Motor neuron (in vitro differentiated cells): ENCODE results near the gene NUTF2. TPM values are rescaled to one million over a fixed set of nuclear protein-coding genes. Genes with fewer than 3 reads are reported as not detected.
A peak's percentile ranks its signal among the peaks of the same experiment; 100 is the strongest.

Experiments used
- ATAC-seq, 8 experiments: fragments of 200-7000 bp; cut with Tn5 transposase; replicated peaks in 6 of 8; 2 replicates each; pipeline ENCODE4 v1.8.0; 2021; ENCODE audit warnings: mild to moderate bottlenecking in 8 of 8, moderate library complexity in 8 of 8
- H3K27ac ChIP-seq, 2 donors: fragments of 250-450 bp; sonication (Bioruptor Pico); 2 replicates each; pipeline ENCODE4 v1.9.0; 2021; ENCODE audit warnings: antibody characterized with exemption in 2 of 2, mild to moderate bottlenecking in 2 of 2, moderate library complexity in 1 of 2
- H3K4me1 ChIP-seq, 2 donors: fragments of 250-450 bp; sonication (Bioruptor Pico); replicated peaks in 1 of 2; 2 replicates each; pipeline ENCODE4 v1.6.1; 2021; ENCODE audit warnings: antibody characterized with exemption in 2 of 2, mild to moderate bottlenecking in 2 of 2, moderate library complexity in 1 of 2
- H3K4me3 ChIP-seq, 5 donors: fragments of 250-450 bp; sonication (Bioruptor Pico); 2 replicates each; pipeline ENCODE4 v1.9.0; 2021; ENCODE audit warnings: antibody characterized with exemption in 5 of 5, mild to moderate bottlenecking in 5 of 5, moderate library complexity in 4 of 5
- WGBS, 10 experiments: fragments of 450-650 bp; shearing (Covaris generic); methylation state at CpG; one replicate each; pipeline ENCODE4 v1.0.0; 2022; 5-methylcytosine and 5-hydroxymethylcytosine counted together
- in situ Hi-C, 9 experiments: fragments of 400-800 bp; cut with MboI; loops; one replicate each; pipeline ENCODE4 v1.15.0; 2021; ENCODE audit warnings: low sequenced_read_pairs in 9 of 9, low pct_unique_long_range_greater_than_20kb in 2 of 9; ENCODE audit not compliant: unreplicated experiment in 9 of 9
- total RNA-seq, 8 experiments: library from RNA; unstranded; fragments of 300-600 nt; gene quantifications; 2 replicates each; pipeline versions ENCODE4 v1.2.3 to v1.2.4, GENCODE V29; 2022

Gene NUTF2
- 100 to 1,000 TPM in 5 of 8 experiments, 10 to 100 TPM in 3; 52.2 to 122 (median 108) TPM for total RNA-seq

DNA sequence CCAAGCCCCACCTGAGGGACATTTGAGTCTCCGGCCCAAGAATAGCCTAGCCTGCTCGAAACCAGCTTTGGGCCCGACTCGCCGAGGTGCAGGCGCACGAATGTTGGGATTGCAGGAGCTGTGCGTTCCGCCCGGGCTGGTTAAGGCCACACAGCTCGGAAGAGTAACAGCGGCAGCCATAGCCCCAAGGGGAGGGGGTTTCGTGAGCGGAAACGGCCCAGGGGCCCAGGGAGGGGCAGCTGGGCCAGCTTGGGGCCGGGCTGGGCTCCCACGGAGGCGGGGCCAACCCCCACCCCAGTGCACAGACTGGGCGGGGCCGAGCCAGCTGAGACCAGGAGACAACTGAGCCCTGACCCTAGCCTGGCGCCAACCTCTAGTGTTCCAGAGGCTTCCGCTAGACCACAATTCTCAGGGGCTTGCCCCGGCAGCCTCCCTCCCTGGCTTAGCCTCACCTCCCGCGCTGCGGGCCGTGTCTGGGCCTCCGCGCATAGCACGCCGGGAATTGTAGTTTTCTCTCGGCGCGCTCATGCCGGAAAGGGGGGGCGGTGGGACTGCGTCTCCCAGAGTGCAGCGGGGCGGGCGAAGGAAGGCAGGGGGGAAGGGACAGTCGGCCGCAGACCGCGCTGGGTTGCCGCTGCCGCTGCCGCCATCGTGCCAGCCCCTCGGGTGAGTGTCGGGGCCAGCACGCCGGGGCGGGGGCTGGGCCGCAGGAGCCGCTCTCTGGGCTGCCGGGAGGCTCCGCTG lies at the start of gene NUTF2:
NUTF2 (plus strand) TSS at position 614 of the 744 bp plus-strand sequence. CDS start 18,198 bp downstream, outside the sequence.
- Histone ChIP-seq H3K27ac (peak within 1 kb of the TSS; percentile 82 to 91), H3K4me3 (peak within 1 kb of the TSS; percentile 58 to 98 (median 67)), H3K4me1 (peaks cover 25 to 28% of the 10 kb centered on the region in 2 donors)
- 0 to 20% (median 2%) methylated on average over 1 to 5 of the region's 57 CpGs; no CpG with 5 or more reads in 6 of the 10 experiments for WGBS, 10 experiments
- peak; percentile 51 to 83 (median 76) for ATAC-seq
- in situ Hi-C loops: no loop called here

DNA sequence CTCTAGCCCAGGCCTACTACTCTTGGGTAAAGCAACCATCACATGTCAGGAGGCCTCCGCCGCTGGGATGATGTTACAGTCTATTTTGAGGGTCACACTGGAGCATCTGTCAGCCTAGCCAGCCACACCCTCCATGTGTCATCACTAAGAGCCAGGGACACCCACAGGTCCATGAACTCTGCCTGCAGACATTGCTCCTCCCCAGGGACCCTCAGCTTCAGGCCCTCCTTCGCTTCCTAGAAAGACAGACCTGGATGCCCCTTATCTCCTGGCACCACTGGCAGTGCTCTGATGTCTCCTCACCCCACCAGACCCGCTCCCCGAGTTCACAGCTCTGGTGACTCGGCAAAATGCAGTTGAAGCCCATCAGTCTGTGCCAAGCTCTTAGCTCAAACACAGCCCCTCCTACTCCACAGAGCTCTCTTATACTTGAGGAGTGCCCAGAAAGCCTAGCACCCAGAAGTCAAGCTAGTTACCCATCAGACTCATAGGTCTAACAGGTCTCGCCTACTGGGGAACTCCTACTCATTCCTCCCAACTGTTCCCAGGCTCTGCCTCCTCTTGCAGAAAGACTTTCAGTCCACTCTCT lies 46.3 kb upstream of the NUTF2 start:
- peak; percentile 43 to 97 (median 96) for ATAC-seq
- in situ Hi-C loops: no loop called here
- peak overlapping the region in 1 of 2 donors; percentile 62 for H3K27ac ChIP-seq
- WGBS, 10 experiments: 60 to 100% (median 93%) methylated on average over 1 to 6 of the region's 7 CpGs
- peaks cover 4 to 6% of the 10 kb centered on the region in 2 donors for H3K4me1 ChIP-seq
- no peak overlapping the region for H3K4me3 ChIP-seq

DNA sequence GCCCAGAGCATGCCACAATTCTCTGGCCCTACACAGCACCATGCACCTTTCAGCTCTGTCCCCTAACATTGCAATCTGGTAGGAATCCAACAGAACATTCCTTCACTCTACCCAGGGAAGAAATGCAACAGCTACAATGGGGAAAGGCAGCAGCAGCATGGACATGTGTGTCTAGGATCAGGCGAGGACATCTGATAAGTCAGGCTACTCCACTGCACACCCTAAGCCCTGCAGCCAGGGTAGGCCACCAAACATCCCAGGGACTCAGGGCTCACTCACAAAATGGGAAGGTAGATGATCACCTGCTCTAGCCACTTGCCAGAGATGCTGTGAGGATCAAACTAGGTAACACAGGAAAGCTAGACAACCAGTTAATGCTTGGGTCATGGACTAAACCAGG lies 45.5 kb upstream of the NUTF2 start:
- Histone ChIP-seq H3K4me3 (no peak overlapping the region), H3K4me1 (peaks cover 4 to 7% of the 10 kb centered on the region in 2 donors), H3K27ac (no peak overlapping the region)
- no peak for ATAC-seq
- WGBS, 10 experiments: 86 to 100% methylated on average over 1 of the region's 1 CpG; no CpG with 5 or more reads in 8 of the 10 experiments
- in situ Hi-C loops: no loop called here

DNA sequence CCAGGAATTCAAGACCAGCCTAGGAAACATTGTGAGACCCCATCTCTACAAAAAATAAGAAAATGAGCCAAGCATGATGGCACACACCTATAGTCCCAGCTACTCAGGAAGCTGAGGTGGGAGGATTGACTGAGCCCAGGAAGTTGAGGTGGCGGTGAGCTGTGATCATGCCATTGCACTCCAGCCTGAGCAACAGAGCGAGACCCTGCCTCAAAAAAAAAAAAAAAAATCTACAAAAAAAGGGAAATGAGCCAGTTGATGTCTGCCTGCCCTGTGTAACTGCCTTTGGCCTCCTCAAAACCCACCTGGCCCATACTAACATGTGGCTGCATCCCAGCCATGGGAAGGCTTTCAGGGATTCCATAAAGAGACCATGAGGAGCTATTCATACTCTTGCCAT lies 44.9 kb upstream of the NUTF2 start:
- in situ Hi-C loops: no loop called here
- no peak for ATAC-seq
- Histone ChIP-seq H3K4me1 (peaks cover 4 to 7% of the 10 kb centered on the region in 2 donors), H3K27ac (no peak overlapping the region), H3K4me3 (no peak overlapping the region)
- 83 to 100% (median 100%) methylated on average over 1 to 2 of the region's 2 CpGs; no CpG with 5 or more reads in 5 of the 10 experiments for WGBS, 10 experiments

DNA sequence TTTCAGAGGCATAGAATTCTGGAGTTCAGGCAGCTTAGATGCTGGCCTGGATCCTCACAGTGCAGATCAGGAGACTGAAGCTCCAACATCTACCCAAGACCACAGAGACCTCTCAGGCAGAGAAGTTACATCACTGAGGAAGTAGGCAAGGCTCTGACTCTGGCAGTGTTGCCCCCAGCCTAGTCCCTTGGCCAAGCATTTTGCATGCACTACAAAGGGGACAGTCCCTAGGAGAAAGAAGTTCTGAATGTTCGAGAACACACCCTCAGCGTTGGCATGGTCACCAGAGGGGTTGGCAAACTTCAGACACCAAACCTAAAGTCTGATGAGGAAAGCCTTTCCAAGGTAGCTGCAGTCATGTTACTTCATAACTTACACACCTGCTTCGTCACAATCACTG lies 42.8 kb upstream of the NUTF2 start:
- Histone ChIP-seq H3K4me3 (no peak overlapping the region), H3K27ac (no peak overlapping the region), H3K4me1 (peaks cover 7% of the 10 kb centered on the region in 2 donors)
- in situ Hi-C loops: no loop called here
- ATAC-seq: no peak
- 50 to 100% (median 85%) methylated on average over 1 to 3 of the region's 3 CpGs; no CpG with 5 or more reads in 7 of the 10 experiments for WGBS, 10 experiments

DNA sequence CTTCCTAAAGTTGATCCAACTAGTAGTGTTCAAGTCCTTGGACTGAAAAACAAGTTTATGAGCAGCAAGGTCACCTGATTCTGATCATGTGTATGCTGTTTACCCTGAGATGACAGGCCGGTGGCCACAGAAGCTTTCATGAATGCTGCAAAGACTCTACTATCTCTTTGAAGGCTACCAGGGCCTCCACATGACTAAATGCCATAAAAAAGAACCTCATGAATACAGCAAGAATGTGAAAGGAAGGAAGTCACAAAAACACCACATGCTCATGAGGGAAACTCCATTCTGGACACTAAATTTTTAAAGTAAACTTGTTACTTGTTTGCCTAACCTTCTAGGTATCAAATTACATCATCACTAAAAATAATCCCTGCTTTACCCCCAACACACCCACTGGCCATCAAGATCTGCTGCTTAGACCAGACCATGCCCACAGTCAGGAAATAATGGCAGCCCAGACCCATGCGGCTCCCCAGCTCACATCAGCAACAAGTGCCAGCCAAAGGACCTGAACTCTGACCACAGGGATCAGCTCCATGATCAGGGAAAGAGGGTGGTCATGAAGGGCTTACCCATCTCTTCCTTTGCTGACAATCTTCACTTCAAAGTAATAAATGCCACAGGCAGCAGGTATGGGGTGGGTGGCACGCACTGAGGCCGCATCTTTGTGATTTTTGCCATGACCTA lies 41.7 kb upstream of the NUTF2 start:
- no peak overlapping the region for H3K27ac ChIP-seq
- in situ Hi-C loops: no loop called here
- peak overlapping the region; percentile 65 to 94 (median 82) for H3K4me3 ChIP-seq
- H3K4me1 ChIP-seq: peaks cover 7% of the 10 kb centered on the region in 2 donors
- no peak for ATAC-seq
- WGBS, 10 experiments: 66 to 94% (median 70%) methylated on average over 1 to 3 of the region's 4 CpGs; no CpG with 5 or more reads in 5 of the 10 experiments

DNA sequence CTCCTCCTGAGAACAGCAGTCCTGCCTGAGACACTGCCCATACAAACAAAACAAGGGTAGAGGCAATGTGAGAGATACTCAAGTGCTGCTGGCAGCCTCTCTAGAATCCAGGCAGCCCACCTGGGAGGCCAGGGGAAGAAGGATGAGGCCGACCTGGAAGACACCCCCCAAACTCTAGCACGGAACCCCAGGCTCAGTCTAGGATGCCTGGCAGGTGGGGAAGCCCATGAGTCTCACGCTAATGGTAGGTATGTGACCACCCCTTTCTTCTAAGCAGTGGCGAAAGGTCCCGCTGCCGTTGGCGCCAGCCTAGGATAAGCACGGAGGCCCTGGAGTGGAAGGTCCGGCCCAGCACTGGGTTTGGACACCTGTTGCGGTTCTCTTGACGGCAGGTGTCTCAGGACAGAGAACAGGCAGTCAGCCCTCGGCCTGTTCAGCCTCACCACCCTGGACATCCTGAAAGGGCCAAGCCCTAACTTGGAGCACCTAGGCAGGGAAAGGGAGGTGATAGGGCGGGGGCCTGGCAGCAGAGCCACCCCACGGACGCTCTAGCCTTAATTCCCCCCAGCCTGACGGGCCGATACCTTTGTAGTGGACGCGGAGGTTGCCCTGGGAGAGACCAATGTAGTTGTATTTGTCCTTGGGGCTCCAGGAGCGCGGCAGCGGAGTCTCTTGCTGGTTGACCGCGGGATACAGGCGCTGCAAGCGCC lies 40.9 kb upstream of the NUTF2 start:
- Histone ChIP-seq H3K4me1 (peaks cover 5 to 7% of the 10 kb centered on the region in 2 donors), H3K27ac (peak overlapping the region; percentile 72 to 87), H3K4me3 (peak overlapping the region; percentile 65 to 94 (median 82))
- WGBS, 10 experiments: 0 to 20% (median 0%) methylated on average over 1 to 16 of the region's 26 CpGs; no CpG with 5 or more reads in 3 of the 10 experiments
- in situ Hi-C loops: no loop called here
- peak in 4 of 8 experiments; percentile 3 to 9 (median 8) for ATAC-seq

DNA sequence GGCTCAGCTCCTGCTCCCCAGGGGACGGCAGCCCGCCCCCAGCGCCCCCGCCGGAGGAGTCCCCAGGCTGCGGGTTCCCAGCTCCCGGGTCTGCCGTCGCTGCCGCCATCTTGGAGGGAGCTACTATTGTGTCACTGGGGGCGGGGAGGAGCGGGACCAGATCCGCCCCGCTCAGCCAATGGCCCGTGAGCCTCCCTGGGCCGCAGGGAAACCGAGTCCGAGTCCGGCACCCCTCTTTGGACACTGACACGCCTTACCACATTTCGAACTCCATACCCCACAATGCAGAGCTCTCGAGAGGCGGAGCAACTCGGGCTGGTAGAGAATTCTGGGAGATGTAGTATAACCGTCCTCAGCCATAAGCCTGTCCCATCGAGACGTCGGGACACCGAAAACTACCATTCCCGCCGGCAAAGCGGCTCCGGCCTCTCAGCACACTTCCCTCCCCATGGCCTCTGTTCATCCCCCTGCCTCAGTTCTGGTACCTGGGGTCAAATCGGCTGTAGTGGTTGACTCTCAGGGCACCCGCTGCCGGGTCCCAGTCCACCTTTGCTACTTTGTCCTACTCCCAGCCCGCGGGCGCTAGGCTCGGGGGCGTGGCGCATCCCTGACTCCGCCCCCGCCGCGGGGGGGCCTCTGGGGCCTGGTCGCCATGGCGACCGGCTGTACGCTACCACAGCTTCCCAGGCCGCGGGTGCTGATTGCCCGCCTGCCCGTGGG lies 40.1 kb upstream of the NUTF2 start, which contains the start of the genes RANBP10 and TSNAXIP1:
RANBP10 (minus strand) TSS at position 133 of the 720 bp plus-strand sequence; CDS start at position 109, 24 bp downstream.
TSNAXIP1 (plus strand) TSS at position 462 of the 720 bp plus-strand sequence. CDS start 261 bp downstream, outside the sequence.
- WGBS, 10 experiments: 0 to 5% (median 0%) methylated on average over 3 to 22 of the region's 54 CpGs; no CpG with 5 or more reads in 5 of the 10 experiments
- peak within 1 kb of the TSS; percentile 86 to 87 for H3K27ac ChIP-seq
- in situ Hi-C loops: no loop called here

DNA sequence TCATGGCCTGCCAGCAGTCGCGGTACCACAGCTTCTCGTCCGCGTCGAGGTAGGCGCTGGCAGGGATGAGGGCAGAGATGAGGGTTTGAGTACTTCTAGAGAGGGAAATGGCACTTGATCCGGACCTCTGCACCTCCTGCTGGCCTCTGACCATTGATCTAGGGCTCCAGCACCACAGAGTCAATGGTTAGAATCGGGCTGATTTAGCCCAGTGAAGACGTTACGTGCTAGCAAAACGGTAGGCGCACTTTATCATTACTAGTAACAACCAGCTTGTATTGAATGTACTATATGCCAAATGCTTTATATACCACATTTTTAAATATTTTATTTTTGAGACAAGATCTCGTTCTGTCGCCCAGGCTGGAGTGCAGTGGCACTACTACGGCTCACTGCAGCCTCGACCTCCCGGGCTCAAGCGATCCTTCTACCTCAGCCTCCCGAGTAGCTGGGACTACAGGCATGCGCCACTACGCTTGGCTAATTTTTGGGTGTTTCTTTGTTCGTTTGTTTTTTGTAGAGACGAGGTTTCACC lies 39.5 kb upstream of the NUTF2 start:
- peak in 2 of 8 experiments; percentile 6 to 8 for ATAC-seq
- H3K4me1 ChIP-seq: peaks cover 5 to 7% of the 10 kb centered on the region in 2 donors
- peak overlapping the region; percentile 65 to 94 (median 82) for H3K4me3 ChIP-seq
- peak overlapping the region; percentile 74 to 86 for H3K27ac ChIP-seq
- in situ Hi-C loops: no loop called here
- 5 to 64% (median 34%) methylated on average over 3 to 15 of the region's 24 CpGs; no CpG with 5 or more reads in 1 of the 10 experiments for WGBS, 10 experiments

More for the DNA sequence above, 40.1 kb upstream of the NUTF2 start, which contains the start of the genes RANBP10 and TSNAXIP1:
- peaks cover 5 to 7% of the 10 kb centered on the region in 2 donors for H3K4me1 ChIP-seq
- H3K4me3 ChIP-seq: peak within 1 kb of the TSS; percentile 65 to 94 (median 82)
- ATAC-seq: peak; percentile 92 to 97 (median 95)

DNA sequence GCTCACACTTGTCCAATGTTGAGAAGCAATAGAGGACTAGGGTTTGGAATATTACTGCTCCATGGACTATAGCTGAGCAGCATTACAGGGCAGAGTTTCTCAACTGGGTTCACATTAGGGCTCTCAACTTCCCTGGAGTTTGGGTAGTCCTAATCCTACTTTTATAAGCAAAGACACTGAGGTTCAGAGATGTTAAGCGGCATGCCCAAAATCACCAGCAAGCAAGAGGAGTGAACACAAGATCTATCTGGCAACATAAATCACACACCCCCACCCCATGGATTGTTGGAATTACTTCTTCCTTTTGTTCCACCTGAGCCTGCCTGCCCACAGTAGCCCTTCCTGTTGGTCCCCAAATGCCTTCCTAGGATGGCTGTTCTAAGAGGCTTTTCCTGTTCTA lies 34.8 kb upstream of the NUTF2 start:
- Histone ChIP-seq H3K4me3 (no peak overlapping the region), H3K4me1 (peaks cover 0 to 3% of the 10 kb centered on the region in 2 donors), H3K27ac (no peak overlapping the region)
- no peak for ATAC-seq
- in situ Hi-C loops: no loop called here
- 80 to 100% (median 100%) methylated on average over 1 of the region's 1 CpG; no CpG with 5 or more reads in 7 of the 10 experiments for WGBS, 10 experiments

DNA sequence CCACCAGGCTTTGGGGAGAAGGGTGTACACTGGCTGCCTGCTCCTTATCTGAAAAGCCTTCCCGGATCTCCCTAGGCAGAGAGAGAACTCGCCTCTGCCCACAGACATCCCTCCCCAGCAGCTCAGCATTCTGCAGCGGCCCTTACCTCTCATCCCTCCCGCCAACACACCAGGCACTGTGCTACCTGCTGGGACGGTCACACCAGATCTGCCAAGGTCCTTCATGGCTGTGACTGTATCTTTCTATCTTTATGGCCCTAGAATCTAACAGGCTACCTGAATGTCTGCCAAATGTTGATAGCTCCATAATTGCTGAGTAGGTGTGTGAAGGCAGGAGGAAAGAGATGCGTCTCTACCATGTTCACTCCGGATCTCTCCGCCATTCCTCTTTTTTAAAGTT lies 32.2 kb upstream of the NUTF2 start:
- Histone ChIP-seq H3K4me1 (no peaks in the 10 kb centered on the region), H3K27ac (no peak overlapping the region), H3K4me3 (no peak overlapping the region)
- ATAC-seq: no peak
- in situ Hi-C loops: no loop called here
- WGBS, 10 experiments: 50 to 100% (median 85%) methylated on average over 2 to 6 of the region's 8 CpGs; no CpG with 5 or more reads in 3 of the 10 experiments
